Measurements from ENCODE around the gene RAB40B.

The RAB40B gene

DNA sequence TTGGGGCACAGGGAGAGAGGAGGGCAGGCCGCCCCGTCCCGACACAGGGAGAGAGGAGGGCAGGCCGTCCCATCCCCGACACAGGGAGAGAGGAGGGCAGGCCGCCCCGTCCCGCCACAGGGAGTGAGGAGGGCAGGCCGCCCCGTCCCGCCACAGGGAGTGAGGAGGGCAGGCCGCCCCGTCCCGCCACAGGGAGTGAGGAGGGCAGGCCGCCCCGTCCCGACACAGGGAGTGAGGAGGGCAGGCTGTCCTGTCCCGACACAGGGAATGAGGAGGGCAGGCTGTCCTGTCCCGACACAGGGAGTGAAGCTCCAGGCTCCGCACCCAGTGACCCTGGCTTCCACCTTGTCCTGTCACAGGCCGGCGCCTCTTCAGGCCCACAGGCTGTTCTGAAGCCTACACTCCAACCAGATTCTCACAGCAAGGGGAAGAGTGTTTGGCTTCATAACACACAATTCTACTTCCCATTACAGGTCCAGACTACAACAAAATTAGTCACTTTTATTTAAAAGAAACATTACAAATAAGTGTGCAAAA lies 84.3 kb downstream of the RAB40B start:
- DNase-seq, result no peak

DNA sequence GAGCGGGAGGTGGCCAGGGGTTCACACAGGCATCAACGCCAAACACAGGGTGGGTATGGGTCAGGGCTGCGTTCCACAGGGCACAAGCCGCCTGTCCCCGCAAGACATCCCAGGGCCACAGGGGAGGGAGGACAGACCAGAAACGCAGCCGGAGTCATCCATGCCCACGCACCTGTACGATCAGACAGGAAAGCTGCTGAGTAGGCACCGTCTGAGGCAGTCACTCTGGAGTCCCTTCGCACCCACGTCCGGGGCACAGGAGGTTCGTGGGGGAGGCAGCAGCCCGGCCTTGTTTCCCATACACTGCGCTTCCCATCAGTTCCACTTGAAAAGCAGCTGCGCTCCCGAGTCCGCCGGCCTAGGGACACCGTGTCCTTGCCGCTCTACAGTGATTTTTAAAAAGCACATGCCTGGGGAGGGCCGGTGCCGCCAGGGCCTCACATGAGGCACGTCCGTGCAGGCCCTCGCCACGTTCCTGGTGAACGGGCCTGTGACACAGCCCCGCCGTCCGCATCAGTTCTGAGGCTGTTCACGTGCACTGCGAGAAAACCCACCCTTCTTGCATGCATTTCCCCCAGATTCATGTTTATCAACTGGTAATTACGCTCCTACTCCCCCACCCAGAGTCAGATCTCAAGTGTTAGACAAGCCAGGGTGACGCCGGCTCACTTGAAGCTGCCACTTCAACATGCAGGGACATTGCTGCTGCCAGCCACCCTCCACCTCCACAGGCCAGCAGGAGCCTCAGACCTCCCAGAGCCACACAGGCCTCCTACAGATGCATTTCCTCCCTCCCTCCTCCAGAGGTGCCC lies 85.0 kb downstream of the RAB40B start:
- DNase-seq, result no peak

DNA sequence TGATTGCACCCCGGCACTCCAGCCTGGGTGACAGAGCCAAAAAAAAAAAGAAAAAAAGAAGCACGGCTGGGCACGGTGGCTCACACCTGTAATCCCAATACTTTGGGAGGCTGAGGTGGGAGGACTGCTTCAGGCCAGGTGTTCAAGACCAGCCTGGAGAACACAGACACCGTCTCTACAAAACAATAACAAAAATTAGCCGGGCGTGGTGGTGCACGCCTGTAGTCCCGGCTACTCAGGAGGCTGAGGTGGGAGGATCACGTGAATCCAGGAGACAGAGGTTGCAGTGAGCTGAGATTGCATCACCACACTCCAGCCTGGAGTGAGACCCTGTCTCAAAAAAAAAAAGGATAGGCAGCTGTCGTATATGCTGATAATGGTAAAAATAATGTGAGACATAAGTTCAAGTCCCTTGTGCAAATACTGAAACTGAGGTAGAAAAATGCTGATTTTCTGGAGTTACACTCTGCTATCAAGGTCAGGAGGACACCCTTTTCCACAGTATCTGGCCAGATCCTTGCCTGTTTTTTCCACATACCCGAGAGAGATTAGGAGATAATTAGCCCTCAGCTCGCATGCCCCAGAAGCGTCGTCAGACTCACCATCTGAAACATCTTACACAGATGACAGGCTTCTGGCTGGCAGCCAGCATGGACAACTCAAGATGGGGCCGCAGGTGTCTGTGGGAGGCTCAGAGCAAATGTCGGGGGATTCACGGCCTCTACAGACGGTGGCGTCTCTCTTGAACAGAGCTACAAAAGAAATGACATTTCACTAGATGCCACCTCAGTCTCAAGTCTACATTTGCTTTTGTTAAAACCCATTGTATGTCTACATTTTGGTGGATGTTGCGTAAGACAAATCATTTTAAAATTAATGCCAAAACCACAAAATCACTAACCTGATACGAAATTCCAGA lies 87.1 kb downstream of the RAB40B start:
- DNase-seq, result no peak

DNA sequence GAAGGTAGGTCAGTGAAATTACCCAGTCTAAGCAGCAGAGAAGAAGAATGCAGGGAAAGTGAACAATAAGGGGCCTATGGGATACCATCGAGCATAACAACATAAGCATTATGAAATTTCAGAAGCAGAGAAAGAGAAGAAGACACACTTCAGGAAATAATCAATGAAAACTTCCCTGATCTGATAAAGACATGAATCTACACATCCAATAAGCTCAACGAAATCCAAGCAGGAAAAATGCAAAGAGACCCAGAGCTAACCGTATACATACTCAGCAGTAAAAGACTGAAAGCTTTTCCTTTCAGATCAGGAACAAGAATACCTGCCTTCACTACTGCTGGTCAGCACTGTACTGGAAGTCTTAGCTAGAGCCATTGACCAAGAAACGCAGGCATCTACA lies 88.8 kb downstream of the RAB40B start:
- DNase-seq, result no peak

DNA sequence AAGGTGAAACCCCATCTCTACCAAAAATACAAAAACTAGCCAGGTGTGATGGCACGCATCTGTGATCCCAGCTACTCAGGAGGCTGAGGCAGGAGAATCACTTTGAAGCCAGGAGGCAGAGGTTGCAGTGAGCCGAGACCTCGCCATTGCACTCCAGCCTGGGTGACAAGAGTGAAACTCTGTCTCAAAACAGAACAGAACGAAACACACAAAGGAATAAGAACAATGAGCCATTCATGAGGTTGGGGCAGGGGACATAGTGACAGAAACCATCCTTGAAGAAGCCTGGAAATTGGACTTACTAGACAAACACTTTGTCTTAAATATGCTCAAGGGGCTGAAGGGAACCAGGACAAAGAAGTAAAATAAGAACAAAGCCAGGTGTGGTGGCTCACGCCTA lies 89.7 kb downstream of the RAB40B start:
- DNase-seq, result no peak

DNA sequence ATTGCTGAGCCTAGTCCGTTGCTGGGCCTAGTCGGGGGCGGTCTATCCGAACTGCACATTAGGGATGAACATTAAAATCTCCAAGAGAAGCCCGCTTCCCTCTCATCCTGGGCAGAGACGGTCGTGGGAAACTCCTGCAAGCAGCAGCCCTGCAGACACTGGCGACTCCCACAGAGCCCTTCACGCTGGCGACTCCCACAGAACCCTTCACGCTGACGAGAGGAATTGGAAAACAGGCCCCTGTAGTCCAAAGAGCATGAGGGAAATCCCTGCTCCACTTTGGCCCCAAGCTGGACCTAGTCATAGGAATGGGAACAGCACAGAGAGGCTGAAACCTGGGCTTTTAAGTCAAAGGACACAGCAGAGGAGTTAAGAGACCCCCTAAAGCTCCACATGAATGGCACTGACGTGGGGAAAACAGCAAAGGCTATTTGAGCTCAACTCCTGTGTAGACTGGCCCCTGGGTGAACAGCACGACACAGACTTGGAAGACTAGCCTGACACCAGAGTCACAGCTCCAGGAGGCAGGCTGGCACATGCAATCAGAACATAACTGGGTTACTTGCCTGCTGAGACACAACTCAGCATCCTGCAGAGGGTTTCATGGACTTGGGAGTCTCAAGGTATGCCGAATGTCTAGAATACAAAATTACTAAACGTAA lies 92.4 kb downstream of the RAB40B start:
- no peak for DNase-seq
